Measurements from ENCODE around the gene NOM1.

Gene NOM1

GRCh38 chr7:156979007-156979606, 29.6 kb downstream of the NOM1 start:
- no peak for DNase-seq (ENCODE audit: low read depth in 2 of 2, low spot score in 1 of 2)

DNA sequence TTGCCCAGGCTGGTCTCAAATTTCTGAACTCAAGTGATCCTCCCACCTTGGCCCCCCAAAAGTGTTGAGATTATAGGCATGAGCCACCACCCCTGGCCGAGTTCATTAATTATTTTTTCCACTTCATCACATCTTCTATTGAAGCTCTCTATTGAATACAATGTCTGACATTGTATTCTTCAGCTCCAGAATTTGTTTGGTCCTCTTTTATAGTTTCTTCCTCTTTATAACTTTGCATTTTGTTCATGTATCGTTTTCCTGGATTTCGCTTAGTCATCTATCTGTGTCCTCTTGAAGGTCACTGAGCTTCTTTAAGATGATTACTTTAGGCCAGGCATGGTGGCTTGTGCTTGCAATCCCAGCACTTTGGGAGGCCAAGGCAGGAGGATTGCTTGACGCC, 30.2 kb downstream of the NOM1 start:
- DNase-seq (ENCODE audit: low read depth in 2 of 2, low spot score in 1 of 2), result no peak

GRCh38 chr7:156984174-156984891, 34.8 kb downstream of the NOM1 start:
- no peak for DNase-seq (ENCODE audit: low read depth in 2 of 2, low spot score in 1 of 2)

DNA sequence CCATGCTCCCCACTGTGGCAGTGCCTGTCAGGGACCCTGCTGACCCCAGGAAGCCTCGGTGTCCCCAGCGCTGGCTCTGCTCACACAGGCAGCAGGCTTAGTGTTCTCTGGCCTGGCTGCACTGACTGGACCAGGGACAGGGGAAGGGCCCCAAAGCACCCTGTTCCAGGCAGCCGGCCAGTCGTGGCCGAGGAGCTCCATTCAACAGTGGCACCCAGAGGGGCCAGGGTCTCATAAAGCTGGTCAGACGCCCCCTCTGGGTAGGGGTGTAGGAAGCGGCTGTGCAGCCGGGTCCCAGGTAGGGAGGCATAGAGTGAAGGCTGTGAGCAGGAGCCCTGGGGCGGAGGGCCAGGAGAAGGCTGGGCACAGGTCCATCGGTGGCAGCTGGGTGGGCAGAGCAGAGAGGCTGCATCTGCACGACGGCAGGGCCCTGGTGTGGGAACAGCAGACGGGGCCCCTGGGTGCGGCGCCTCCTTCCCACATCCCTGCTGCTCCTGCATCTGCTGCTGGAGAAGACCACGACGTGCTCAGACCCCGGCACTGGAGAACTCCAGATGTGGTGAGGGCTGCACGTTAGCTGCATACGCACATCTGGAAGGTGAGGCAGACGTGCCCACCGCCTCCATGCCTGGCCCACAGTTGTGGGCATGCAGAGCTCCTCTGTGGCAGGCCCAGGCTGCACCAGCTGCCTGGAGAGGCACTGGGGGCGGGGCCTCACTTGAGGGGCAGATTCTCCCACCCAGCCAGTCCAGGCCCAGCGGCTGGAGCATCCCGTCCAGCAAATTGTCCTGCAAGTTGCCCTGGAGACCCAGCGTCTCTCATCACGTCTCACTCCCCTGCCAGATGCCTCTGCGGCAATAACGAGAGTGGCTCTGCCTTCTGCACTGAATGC, 35.8 kb downstream of the NOM1 start:
- DNase-seq (ENCODE audit: low read depth in 2 of 2, low spot score in 1 of 2), result no peak

- DNase-seq (ENCODE audit: low read depth in 2 of 2, low spot score in 1 of 2), result no peak
These were observed 36.9 kb downstream of the NOM1 start for GRCh38 chr7:156986378-156986777.

GRCh38 chr7:156988343-156989185, 39.1 kb downstream of the NOM1 start:
- no peak for DNase-seq (ENCODE audit: low read depth in 2 of 2, low spot score in 1 of 2)

DNA sequence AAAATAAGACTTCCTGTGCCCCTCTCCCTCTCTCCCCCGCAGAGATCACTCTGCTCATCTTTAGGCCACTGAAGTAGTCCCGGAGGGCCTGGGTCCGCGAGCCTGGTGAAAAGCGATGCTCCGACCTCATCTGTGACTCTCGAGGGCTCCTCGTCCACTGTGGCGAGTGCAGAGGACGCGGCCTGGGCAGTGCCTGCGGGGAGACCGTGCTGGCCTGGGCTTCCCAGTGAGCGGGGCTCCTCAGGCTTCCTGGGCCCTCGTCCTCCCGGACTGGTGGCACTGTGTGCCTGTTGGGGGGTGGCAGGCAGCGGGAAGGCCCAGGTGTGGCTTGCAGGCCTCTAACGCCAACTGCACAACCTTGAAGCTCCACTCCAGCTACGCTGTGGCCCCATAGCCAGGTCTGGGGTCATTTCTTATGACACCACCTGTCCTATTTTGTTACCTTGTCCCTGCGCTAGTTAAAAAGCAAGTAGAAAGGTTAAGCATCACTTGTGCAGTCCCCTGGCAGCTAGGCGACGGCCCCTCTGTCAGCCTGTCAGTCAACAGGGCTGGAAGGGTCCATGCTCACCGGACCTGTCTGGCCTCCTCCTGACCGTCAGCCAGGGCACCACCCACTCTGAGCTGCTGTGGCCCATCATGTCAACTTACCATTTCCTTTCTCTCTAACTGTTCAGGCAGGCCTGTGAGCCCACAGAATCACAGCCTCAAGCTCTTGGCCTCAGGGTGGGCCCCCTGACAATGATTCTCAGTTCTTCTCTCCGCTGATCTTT, 40.4 kb downstream of the NOM1 start:
- no peak for DNase-seq (ENCODE audit: low read depth in 2 of 2, low spot score in 1 of 2)

DNA sequence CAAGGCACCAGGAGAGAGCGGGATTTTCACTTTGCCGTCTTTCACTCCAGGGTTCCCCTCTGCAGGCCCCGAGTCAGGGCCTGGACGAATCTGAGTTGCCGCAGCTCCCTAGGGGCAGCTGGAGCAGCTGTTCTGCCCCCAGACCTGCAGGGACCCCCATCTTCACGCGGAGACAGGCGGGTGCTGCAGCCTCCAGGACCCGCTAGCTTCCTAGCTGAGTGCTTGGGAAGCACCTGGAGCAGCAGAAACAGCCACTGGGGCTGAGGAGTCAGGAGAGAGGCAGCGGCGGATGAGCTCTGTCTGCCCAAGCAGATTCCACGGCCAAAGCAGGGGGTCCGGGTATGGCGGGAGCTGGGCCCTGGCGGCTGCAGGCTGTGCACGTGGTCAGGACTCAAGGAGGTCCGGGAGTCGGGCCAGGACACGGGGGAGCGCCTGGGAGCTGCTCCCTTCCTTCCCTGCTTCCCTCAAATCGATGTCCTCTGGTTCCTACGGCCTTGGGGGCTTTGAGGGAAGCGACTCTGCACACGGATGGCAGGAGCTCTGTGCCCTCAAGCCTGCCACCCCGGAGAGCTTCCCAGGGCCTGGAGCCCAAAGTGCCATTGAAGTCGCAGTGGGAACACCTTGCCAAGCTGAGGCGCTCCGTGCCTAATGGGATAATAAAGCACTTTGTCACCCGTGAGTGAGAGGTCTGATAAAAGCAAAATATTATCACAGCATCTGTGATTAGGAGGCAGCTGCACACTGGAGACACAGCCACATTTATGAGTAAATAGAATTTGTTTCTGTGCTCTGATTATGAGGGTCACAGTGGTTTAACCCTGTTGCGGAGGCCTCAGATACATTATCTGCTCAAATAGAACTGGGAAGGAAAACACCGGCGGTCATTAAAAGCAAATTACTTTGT, 43.8 kb downstream of the NOM1 start:
- DNase-seq (ENCODE audit: low read depth in 2 of 2, low spot score in 1 of 2), result no peak

DNA sequence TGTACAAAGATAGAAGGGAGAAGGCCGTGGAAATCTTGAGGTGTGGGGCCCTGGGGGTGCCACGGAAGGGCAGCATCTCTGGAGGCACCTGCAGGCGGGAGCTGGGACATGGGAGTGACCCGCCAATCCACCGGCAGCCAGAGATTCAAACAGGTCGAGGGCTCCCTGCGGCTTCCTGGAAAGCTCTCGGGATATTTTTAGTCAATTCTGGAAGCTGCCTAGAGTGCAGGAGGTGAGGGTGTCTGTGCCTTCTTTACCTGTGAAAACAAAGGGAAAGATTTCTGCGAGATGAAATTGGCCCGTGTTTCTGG, 44.4 kb downstream of the NOM1 start:
- DNase-seq (ENCODE audit: low read depth in 2 of 2, low spot score in 1 of 2), result no peak

GRCh38 chr7:156994417-156994816, 44.9 kb downstream of the NOM1 start:
- no peak for DNase-seq (ENCODE audit: low read depth in 2 of 2, low spot score in 1 of 2)

GRCh38 chr7:156998988-156999957, 49.8 kb downstream of the NOM1 start:
- no peak for DNase-seq (ENCODE audit: low read depth in 2 of 2, low spot score in 1 of 2)

DNA sequence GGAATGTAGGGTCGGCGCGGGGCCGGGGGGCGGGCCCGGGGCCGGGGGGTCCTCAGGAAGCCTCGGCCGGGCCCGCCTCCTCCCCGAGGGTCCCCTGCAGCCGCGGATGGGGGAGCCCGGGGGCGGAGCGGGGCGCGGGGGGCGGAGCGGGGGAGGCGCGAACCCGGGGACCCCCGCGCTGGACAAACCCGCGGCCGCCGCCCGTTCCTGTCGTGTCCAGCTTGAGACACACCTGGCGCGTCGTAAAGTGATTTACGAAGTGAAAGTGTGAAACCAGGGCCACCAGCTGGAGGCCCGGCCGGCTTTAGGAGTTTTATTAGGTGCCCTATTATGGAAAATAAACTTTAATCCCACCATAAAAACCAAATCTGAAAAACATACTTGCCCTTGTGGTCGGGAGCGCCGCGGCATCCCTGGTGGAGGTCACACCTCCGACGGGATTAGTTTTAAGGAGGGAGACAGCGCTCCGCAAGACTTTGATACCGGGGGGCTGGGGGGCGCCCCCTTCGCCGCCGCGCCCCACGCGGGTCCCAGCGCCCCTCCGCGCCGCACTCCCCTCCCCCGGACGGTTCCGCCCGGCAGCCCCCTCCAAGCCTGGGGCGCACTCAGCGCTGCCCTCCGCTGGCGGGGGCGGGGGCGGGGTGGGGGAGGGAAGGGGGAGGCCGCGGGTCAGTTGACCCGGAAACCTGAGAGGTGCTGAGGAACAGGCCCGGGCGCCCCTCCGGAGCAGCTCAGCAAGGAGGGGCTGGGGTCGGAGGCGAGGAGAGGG, 50.6 kb downstream of the NOM1 start:
- no peak for DNase-seq (ENCODE audit: low read depth in 2 of 2, low spot score in 1 of 2)

DNA sequence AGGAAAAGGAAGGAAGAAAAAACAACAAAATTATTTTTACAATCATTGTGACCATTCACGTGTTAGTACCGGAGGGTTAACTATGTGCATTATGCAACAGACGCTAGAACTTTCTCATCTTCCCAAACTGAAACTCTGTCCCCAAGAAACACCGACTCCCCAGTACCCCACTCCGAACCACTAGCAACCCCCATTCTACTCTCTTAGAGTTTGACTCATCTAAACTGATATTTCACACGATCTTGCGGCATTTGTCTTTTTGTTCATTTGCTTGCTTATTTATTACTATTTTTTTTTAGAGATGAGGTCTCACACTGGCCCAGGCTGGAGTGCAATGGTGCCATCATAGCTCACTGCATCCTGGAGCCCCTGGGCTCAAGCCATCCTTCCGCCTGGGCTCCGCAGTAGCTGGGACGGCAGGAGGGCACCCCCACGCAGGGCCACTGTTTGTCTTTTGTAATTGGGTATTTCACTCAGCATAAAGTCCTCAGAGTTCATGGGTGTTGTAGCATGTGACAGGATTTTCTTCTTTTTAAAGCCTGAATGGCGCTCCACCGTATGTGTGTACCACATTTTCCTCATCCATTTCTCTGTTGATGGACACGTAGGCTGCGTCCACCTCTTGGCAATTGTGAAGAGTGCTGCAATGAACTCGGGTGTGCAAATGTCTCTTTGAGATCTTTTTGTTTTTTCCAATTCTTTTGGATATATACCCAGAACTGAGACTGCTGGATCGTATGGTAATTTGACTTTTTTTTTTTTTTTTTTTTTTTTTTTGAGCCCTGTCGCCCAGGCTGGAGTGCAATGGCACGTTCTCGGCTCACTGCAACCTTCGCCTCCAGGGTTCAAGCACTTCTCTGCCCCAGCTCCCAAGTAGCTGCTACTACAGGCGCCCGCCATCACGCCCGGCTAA, 51.5 kb downstream of the NOM1 start:
- no peak for DNase-seq (ENCODE audit: low read depth in 2 of 2, low spot score in 1 of 2)

- no peak for DNase-seq (ENCODE audit: low read depth in 2 of 2, low spot score in 1 of 2)
These were observed 52.7 kb downstream of the NOM1 start for GRCh38 chr7:157001920-157002818.

DNA sequence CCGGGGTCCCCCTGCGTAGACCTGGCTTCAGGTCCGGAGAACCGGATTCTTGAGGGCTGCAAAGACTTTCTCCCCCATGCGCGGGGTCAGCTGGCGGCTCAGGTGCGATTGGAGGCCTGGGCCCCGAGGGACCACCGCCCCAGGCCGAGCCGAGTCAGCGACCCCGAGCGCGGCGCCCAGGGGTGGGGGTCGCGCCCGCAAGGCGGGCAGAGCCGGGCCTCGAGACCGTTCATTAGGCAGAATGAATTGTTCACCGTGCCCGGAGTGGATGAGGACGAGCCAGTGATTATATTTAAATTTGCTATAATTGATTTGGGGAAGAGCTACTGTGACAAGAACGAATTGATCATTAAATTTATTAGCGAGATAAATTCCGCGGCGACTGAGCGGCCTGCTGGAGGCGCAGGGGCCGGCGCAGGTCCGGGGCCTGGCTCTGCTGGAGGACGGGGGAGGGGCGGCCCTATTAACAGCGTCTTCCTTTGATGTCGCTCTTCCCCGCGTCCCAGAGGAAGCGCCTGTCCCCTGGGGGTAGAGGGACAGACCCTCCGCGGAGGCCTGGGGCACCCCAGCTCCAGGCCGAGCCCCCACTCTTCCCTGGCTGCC, 53.4 kb downstream of the NOM1 start:
- no peak for DNase-seq (ENCODE audit: low read depth in 2 of 2, low spot score in 1 of 2)
